IPS-20b (cell line): ENCODE results near the gene KLHL17.
"Not testable (repeated sequence)": the region's sequence is repeated elsewhere in the genome, so short reads cannot be mapped to it uniquely, and the experiment has no call there.

Experiments
- H3K27ac ChIP-seq: one replicate; pipeline ENCODE4 v1.5.1; 2013; ENCODE audit warnings: low read length
- H3K27me3 ChIP-seq: 2 replicates; pipeline ENCODE4 v1.6.1; 2013; ENCODE audit warnings: mild to moderate bottlenecking, low read length, inconsistent platforms; ENCODE audit not compliant: insufficient read depth
- H3K36me3 ChIP-seq: 2 replicates; pipeline ENCODE4 v1.6.1; 2013; ENCODE audit warnings: low read depth, mild to moderate bottlenecking, inconsistent platforms, low read length, moderate library complexity; ENCODE audit not compliant: insufficient read depth
- H3K4me1 ChIP-seq: 2 replicates; pipeline ENCODE4 v1.6.1; 2013; ENCODE audit warnings: mild to moderate bottlenecking, control low read depth, inconsistent platforms, low read length, moderate library complexity; ENCODE audit not compliant: insufficient read depth
- H3K4me3 ChIP-seq: 2 replicates; pipeline ENCODE4 v1.5.1; 2013; ENCODE audit warnings: mild to moderate bottlenecking, low read length, inconsistent platforms
- H3K9ac ChIP-seq: 2 replicates; pipeline ENCODE4 v1.6.1; 2013; ENCODE audit warnings: low read depth, mild to moderate bottlenecking, inconsistent platforms, low read length, moderate library complexity
- H3K9me3 ChIP-seq: 2 replicates; pipeline ENCODE4 v1.6.1; 2013; ENCODE audit warnings: mild to moderate bottlenecking, low read depth, low read length, inconsistent platforms; ENCODE audit not compliant: insufficient read depth

The KLHL17 gene

DNA sequence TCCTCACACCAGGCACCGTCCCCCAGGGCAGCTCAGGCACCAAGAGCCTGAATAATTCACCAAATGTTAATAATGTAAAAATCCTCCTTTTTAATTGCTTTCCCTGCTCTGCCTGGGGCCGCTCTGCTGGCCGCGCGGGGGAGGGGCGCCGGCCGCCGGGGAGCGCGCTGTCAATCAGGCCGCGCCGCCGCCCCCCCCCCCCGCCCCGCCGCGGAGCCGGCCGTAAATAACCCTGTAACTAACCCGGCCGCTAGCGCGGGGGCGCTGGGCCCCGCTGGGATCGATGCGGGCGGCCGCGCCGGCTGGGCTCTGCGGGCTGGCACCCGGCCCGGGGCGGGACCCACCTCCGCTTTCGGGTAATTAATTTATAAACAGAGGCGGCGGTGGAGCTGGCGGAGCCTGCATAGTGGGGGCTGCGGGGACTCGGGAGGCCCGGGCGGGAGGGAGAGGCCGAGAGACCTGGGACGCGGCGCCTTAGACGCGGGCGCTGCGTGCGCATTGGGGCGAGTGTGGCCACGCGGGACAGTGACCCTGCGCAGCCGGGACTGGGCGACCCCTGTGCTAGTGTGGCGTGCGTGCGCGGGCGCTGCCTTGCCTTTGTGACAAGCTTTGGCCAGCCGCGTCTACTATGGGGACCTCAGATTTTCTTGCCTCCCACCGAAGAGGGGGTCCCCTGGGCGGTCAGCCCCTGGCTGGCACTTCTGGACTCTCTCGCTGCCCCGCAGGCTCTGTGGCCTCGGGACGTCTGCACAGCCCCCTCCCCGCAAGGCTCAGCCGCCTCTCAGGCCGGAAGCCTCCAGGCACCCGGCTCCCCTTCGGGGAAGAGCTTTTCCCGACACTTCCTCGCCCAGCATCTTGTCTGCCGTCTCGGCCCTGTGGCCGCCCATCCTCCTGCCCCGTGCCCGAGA, 20.0 kb upstream of the KLHL17 start:
- H3K9ac ChIP-seq: no peak overlapping the region
- H3K27me3 ChIP-seq: peaks cover 87% of the 10 kb centered on the region
- H3K4me3 ChIP-seq: peak overlapping the region; percentile 35; the same call in 1 of the 2 replicates
- H3K4me1 ChIP-seq: no peaks in the 10 kb centered on the region; the same call in 1 of the 2 replicates
- H3K36me3 ChIP-seq: peaks cover 8% of the 10 kb centered on the region; the same call in 1 of the 2 replicates
- no peak overlapping the region for H3K27ac ChIP-seq
- H3K9me3 ChIP-seq: no peaks in the 10 kb centered on the region

- Histone ChIP-seq H3K27me3 (peaks cover 79% of the 10 kb centered on the region), H3K36me3 (peaks cover 14% of the 10 kb centered on the region; the same call in 1 of the 2 replicates), H3K4me3 (peak overlapping the region; percentile 35; the same call in 1 of the 2 replicates), H3K4me1 (no peaks in the 10 kb centered on the region; the same call in 1 of the 2 replicates), H3K9ac (no peak overlapping the region), H3K9me3 (no peaks in the 10 kb centered on the region), H3K27ac (no peak overlapping the region)
These were observed 19.3 kb upstream of the KLHL17 start for GRCh38 chr1:941015-941587.

DNA sequence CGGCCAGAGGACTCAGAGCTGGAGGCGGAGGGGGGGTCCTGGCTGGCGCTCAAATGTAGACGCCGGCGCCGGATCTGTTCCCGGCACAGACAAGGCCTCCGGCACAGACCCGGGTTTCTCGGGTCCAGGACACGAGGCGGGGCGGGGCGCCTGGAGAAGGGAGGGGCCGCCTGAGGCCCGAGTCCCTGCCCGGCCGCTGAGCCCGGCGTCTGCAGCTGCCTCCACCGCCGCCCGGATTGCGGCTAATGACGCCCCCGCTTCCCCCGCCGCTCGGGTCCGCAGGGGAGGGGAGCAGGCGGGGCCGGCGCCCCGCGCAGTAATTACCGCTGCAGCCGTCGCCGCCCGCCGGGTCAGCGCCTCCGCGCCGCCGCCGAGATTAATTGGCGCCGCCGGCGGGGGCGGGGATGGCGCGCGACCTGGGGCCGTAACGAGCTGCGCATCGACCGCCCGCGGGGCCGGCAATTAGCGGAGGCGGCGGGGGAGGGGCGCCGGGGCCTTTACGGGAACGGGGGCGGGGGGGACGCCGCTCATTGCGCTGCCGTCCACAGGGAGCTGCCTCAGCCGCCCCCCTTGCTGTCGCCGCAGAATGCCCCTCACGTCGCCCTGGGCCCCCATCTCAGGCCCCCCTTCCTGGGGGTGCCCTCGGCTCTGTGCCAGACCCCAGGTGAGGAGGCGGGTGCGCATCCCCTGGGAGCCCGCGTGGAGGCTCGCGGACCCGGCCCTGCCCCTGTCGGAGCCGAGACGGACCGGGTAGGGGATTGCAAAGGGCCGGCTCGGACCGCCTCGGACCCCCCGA, 18.6 kb upstream of the KLHL17 start:
- peak overlapping the region; percentile 35; the same call in 1 of the 2 replicates for H3K4me3 ChIP-seq
- H3K36me3 ChIP-seq: peaks cover 17% of the 10 kb centered on the region; the same call in 1 of the 2 replicates
- peaks cover 72% of the 10 kb centered on the region for H3K27me3 ChIP-seq
- no peak overlapping the region for H3K9ac ChIP-seq
- no peaks in the 10 kb centered on the region for H3K9me3 ChIP-seq
- no peak overlapping the region for H3K27ac ChIP-seq
- H3K4me1 ChIP-seq: no peaks in the 10 kb centered on the region; the same call in 1 of the 2 replicates

GRCh38 chr1:942411-942821, 18.0 kb upstream of the KLHL17 start:
- H3K36me3 ChIP-seq: peaks cover 23% of the 10 kb centered on the region
- H3K9ac ChIP-seq: no peak overlapping the region
- no peaks in the 10 kb centered on the region; the same call in 1 of the 2 replicates for H3K4me1 ChIP-seq
- no peak overlapping the region for H3K27ac ChIP-seq
- no peaks in the 10 kb centered on the region for H3K9me3 ChIP-seq
- peaks cover 66% of the 10 kb centered on the region for H3K27me3 ChIP-seq
- H3K4me3 ChIP-seq: no peak overlapping the region; the same call in 1 of the 2 replicates

- H3K27ac ChIP-seq: no peak overlapping the region
- H3K4me1 ChIP-seq: no peaks in the 10 kb centered on the region; the same call in 1 of the 2 replicates
- no peak overlapping the region for H3K9ac ChIP-seq
- no peak overlapping the region; the same call in 1 of the 2 replicates for H3K4me3 ChIP-seq
- no peaks in the 10 kb centered on the region for H3K9me3 ChIP-seq
- H3K36me3 ChIP-seq: peaks cover 29% of the 10 kb centered on the region
- H3K27me3 ChIP-seq: peaks cover 60% of the 10 kb centered on the region
These were observed 17.4 kb upstream of the KLHL17 start for GRCh38 chr1:942864-943533.

GRCh38 chr1:943545-944340, 16.6 kb upstream of the KLHL17 start:
- Histone ChIP-seq H3K4me1 (no peaks in the 10 kb centered on the region; the same call in 1 of the 2 replicates), H3K9me3 (no peaks in the 10 kb centered on the region), H3K27ac (no peak overlapping the region), H3K27me3 (peaks cover 53% of the 10 kb centered on the region), H3K4me3 (no peak overlapping the region), H3K36me3 (peaks cover 36% of the 10 kb centered on the region), H3K9ac (no peak overlapping the region)

DNA sequence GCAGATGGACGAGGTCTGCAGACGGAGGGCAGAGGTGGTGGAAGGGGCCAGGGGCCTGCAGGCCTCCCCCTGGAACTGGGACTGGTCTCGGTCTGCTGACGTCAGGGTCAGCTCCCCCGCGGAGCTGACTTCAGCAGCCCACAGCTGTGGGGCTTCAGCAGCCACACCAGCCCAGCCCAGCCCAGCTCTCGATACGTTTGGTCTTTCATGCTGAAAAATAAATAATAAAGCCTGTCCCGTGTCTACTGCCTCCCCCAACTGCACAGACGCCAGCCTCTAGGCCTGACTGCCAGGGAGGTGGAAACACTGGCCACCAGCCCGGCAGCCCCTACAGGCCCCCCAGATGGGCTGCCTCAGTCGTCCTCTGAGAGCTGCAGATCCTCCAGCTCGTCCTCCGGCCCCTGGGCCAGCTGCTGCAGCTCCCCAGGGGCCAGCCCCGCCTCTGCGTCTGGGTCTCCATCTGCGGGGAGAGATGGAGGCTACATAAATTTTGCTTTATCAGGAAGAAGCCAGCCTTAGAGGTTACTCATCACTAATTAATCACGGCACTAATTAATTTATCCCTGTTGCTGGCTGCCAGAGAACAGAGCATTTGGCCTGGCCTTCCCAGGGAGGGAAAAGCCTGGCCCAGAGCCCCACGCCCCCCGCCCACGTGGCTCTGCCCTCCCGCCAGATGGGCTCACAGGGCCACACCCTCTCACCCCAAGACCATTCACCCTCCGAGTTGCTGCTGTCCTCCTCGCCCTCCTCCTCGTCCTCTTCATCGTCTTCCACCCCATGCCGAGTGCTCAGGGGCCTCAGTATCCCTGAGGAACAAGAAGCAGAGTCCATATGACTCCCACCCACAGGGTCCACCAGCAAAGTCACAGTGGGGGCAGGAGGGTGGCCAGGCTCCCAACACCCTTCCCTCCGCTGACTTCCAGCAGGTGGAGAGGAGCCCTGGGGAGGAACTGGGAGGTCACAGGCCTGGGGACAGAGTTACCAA, 15.8 kb upstream of the KLHL17 start:
- no peak overlapping the region for H3K27ac ChIP-seq

DNA sequence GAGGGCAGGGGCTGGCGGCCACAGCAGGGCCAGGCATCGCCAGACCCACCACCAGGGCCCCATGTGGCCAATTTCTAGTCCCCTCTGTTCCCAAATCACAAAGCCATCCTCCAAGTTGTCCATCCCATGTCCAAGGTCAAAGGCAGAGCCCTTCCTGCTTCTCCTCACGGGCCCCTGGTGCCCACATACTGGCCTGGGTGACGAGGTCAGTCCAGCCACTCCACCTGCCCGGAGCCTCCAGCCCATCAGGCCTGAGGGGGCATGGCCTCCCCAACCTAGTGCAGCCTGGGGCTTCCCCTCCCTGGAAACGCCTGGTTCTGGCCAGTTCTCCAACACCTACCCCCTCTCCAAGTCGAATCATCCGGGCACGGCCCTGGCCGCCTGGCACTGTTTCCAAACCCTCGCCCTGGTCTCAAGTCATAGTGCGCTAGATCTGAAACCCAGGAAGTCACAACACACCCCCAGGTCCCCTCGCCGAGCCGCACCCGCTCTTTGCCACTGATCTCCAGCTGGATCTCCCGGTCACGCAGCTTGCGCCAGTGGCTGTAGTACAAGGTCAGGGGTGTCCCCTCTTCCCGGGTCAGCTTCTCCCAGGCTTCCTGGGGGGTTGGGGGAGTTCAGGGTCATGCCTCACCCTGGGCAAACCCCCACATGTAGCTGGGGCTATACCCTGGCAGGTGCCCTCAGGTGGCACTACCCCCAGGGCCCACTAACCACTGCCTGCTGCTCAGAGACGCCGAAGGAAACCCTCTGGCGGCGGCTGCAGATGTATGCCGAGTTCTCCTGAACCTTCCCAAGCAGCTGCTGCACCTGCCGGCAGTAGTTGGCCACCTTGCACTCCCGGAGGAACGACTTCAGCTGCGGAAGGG, 14.5 kb upstream of the KLHL17 start:
- Histone ChIP-seq H3K9ac (no peak overlapping the region), H3K36me3 (peaks cover 57% of the 10 kb centered on the region), H3K4me3 (no peak overlapping the region), H3K27me3 (peaks cover 31% of the 10 kb centered on the region), H3K27ac (no peak overlapping the region), H3K4me1 (no peaks in the 10 kb centered on the region; the same call in 1 of the 2 replicates), H3K9me3 (no peaks in the 10 kb centered on the region)

More for the DNA sequence above, 15.8 kb upstream of the KLHL17 start:
- Histone ChIP-seq H3K9ac (no peak overlapping the region), H3K4me3 (no peak overlapping the region), H3K9me3 (no peaks in the 10 kb centered on the region), H3K36me3 (peaks cover 44% of the 10 kb centered on the region), H3K27me3 (peaks cover 44% of the 10 kb centered on the region), H3K4me1 (no peaks in the 10 kb centered on the region; the same call in 1 of the 2 replicates)

DNA sequence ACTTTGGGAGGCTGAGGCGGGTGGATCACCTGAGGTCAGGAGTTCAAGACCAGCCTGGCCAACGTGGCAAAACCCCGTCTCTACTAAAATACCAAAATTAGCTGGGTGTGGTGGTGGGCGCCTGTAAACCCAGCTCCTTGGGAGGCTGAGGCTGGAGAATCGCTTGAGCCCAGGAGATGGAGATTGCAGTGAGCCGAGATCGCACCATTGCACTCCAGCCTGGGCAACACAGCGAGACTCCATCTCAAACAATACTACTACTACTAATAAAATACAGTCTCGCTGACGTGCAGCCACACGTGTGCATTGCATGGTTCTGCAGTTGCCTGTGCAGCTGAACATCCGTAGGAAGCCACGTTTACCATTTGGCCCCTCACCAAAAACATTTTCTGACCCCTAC, 13.6 kb upstream of the KLHL17 start:
- Histone ChIP-seq H3K36me3 (peaks cover 64% of the 10 kb centered on the region), H3K27me3 (peaks cover 22% of the 10 kb centered on the region)
- not testable (repeated sequence) for H3K4me3 ChIP-seq, H3K9ac ChIP-seq, H3K4me1 ChIP-seq, H3K9me3 ChIP-seq, H3K27ac ChIP-seq
